Testis (tissue), 2 donors: ENCODE data around the gene UBE2QL1.

Experiments
- POLR2A ChIP-seq: fragments of 450-650 bp; IDR thresholded peaks from one replicate; pipeline ENCODE4 v1.6.1; 2017; ENCODE audit warnings: antibody characterized with exemption, mild to moderate bottlenecking, moderate library complexity
- TF ChIP-seq, protein P1 (sequence below), 3 experiments: fragments of 450-650 bp in 2 of 3; fragments of 200-600 bp in 1 of 3; sonication (generic) in 1 of 3; IDR thresholded peaks; one replicate each; pipeline ENCODE4 v1.5.1; 2016 to 2019; ENCODE audit warnings: antibody characterized with exemption in 3 of 3, mild to moderate bottlenecking in 2 of 3, moderate library complexity in 1 of 3

DNA sequence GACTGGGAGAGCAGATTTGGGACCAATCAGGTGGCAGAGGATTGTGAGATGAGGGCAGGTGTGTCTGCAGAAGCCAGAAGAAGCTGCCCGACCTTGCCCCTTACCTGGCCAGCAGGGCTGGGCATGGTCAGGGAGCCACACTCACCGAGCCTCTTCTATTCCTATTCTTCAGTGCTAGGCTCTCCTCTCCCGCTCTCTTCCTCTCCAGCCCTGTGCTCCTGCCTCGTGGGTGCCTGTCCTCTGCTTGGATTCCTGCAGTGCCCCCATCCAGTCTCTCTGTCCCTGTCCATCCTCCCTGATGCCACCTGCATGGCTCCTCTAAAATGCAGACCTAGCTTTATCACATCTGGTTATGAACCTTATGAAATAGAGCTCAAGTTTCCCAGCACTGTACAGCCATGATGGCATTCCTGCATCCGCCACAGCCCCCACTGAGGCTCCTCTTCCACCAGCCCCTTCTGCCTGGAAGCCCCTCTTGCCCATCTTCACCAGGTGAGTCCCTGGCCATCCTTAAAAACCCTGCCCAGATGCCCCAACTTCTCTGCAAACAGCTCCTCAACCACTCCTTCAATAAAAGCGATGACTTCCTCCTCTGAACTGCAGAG is 8.2 kb downstream of the UBE2QL1 start:
- TF ChIP-seq, protein P1, sequence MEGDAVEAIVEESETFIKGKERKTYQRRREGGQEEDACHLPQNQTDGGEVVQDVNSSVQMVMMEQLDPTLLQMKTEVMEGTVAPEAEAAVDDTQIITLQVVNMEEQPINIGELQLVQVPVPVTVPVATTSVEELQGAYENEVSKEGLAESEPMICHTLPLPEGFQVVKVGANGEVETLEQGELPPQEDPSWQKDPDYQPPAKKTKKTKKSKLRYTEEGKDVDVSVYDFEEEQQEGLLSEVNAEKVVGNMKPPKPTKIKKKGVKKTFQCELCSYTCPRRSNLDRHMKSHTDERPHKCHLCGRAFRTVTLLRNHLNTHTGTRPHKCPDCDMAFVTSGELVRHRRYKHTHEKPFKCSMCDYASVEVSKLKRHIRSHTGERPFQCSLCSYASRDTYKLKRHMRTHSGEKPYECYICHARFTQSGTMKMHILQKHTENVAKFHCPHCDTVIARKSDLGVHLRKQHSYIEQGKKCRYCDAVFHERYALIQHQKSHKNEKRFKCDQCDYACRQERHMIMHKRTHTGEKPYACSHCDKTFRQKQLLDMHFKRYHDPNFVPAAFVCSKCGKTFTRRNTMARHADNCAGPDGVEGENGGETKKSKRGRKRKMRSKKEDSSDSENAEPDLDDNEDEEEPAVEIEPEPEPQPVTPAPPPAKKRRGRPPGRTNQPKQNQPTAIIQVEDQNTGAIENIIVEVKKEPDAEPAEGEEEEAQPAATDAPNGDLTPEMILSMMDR (IDR thresholded peaks at IDR 0.05): no peak
- TF ChIP-seq POLR2A: no peak
